Left ventricle myocardium inferior (tissue), 1 donor: ENCODE measurements around the gene P2RX3. TPM values are rescaled to one million over a fixed set of nuclear protein-coding genes. Genes with fewer than 3 reads are reported as not detected.
"Not testable (repeated sequence)": the region's sequence is repeated elsewhere in the genome, so short reads cannot be mapped to it uniquely, and the experiment has no call there.

ENCODE experiments used
- DNase-seq: peaks from one replicate; pipeline ENCODE4 v3.0.0-alpha.2; 2020
- H3K27ac ChIP-seq: fragments of 200-600 bp; replicated peaks from 2 replicates; pipeline ENCODE4 v1.8.0; 2021
- H3K27me3 ChIP-seq: fragments of 200-600 bp; 2 replicates; pipeline ENCODE4 v1.8.0; 2021; ENCODE audit warnings: low read depth
- H3K36me3 ChIP-seq: fragments of 200-600 bp; 2 replicates; pipeline ENCODE4 v1.8.0; 2021
- H3K4me1 ChIP-seq: fragments of 200-600 bp; 2 replicates; pipeline ENCODE4 v1.8.0; 2021
- H3K4me3 ChIP-seq: fragments of 200-600 bp; 2 replicates; pipeline ENCODE4 v1.8.0; 2021; ENCODE audit warnings: mild to moderate bottlenecking, moderate library complexity
- H3K9me3 ChIP-seq: fragments of 200-600 bp; replicated peaks from 2 replicates; pipeline ENCODE4 v1.8.0; 2021
- CTCF ChIP-seq: fragments of 200-600 bp; IDR thresholded peaks from 2 replicates; pipeline ENCODE4 v1.8.0; 2021; ENCODE audit warnings: antibody characterized with exemption, mild to moderate bottlenecking, borderline replicate concordance
- intact Hi-C: fragments of 100-400 bp; cut with micrococcal nuclease; formaldehyde crosslinking; loops from one replicate; pipeline ENCODE4 v1.11.0; 2022
- total RNA-seq: library from RNA; stranded (reverse); fragmentation: NEBNext Ultra II Directional; extraction: Animal tissue kit (Norgen Biotek cat#: 25700); gene quantifications from one replicate; pipeline ENCODE4 v1.2.1, GENCODE V29; 2021
- donor health status: DM: no; HTN: yes; CAD: no; lungs with severe emphysema.

Gene P2RX3
- total RNA-seq, 1 donor from 2014 or later: 1.4 TPM

- no peaks in the 10 kb centered on the region for H3K9me3 ChIP-seq
- no peak for TF ChIP-seq CTCF
- no peak overlapping the region for H3K27ac ChIP-seq
- peaks cover 26% of the 10 kb centered on the region for H3K4me1 ChIP-seq
- H3K27me3 ChIP-seq: peaks cover 10% of the 10 kb centered on the region
- no peak for DNase-seq
- no peak overlapping the region for H3K4me3 ChIP-seq
- intact Hi-C loops: no loop called here
- H3K36me3 ChIP-seq: peaks cover 5% of the 10 kb centered on the region
Measured at GRCh38 chr11:57402188-57403002, 64.2 kb downstream of the P2RX3 start.

- Histone ChIP-seq H3K4me1 (peaks cover 34% of the 10 kb centered on the region), H3K36me3 (peaks cover 13% of the 10 kb centered on the region), H3K27me3 (peaks cover 10% of the 10 kb centered on the region)
- H3K9me3 ChIP-seq, DNase-seq, H3K4me3 ChIP-seq, H3K27ac ChIP-seq, intact Hi-C loops: not testable (repeated sequence)
Measured at GRCh38 chr11:57403003-57403801, 65.0 kb downstream of the P2RX3 start.

- Histone ChIP-seq H3K36me3 (peaks cover 19% of the 10 kb centered on the region), H3K4me1 (peaks cover 34% of the 10 kb centered on the region), H3K27me3 (peaks cover 10% of the 10 kb centered on the region), H3K9me3 (no peaks in the 10 kb centered on the region), H3K4me3 (no peak overlapping the region), H3K27ac (no peak overlapping the region)
- intact Hi-C loops: no loop called here
- no peak for TF ChIP-seq CTCF
- no peak for DNase-seq
Measured at GRCh38 chr11:57403802-57404147, 65.6 kb downstream of the P2RX3 start.

GRCh38 chr11:57405271-57405860 is 67.2 kb downstream of the P2RX3 start:
- Histone ChIP-seq H3K27me3 (peaks cover 5% of the 10 kb centered on the region), H3K36me3 (peaks cover 35% of the 10 kb centered on the region), H3K4me1 (peaks cover 36% of the 10 kb centered on the region), H3K27ac (peak overlapping the region; percentile 79), H3K4me3 (no peak overlapping the region), H3K9me3 (no peaks in the 10 kb centered on the region)
- no peak for DNase-seq
- no peak for TF ChIP-seq CTCF
- intact Hi-C loops: no loop called here

- peak; percentile 24 for DNase-seq
- intact Hi-C loops: no loop called here
- no peak for TF ChIP-seq CTCF
- no peak overlapping the region for H3K4me3 ChIP-seq
- peak overlapping the region; percentile 79 for H3K27ac ChIP-seq
- H3K4me1 ChIP-seq: peaks cover 39% of the 10 kb centered on the region
- H3K27me3 ChIP-seq: no peaks in the 10 kb centered on the region
- peaks cover 45% of the 10 kb centered on the region for H3K36me3 ChIP-seq
- H3K9me3 ChIP-seq: no peaks in the 10 kb centered on the region
Measured at GRCh38 chr11:57406337-57406904, 68.3 kb downstream of the P2RX3 start.
